HG03460 (cell line): ENCODE results near the gene APBA1.
"Not testable (repeated sequence)": the region's sequence is repeated elsewhere in the genome, so short reads cannot be mapped to it uniquely, and the experiment has no call there.

Source experiments
- ATAC-seq: cut with Tn5 transposase; IDR thresholded peaks from one replicate; pipeline ENCODE4 v1.9.1; 2021; ENCODE audit not compliant: unreplicated experiment

Gene APBA1

DNA sequence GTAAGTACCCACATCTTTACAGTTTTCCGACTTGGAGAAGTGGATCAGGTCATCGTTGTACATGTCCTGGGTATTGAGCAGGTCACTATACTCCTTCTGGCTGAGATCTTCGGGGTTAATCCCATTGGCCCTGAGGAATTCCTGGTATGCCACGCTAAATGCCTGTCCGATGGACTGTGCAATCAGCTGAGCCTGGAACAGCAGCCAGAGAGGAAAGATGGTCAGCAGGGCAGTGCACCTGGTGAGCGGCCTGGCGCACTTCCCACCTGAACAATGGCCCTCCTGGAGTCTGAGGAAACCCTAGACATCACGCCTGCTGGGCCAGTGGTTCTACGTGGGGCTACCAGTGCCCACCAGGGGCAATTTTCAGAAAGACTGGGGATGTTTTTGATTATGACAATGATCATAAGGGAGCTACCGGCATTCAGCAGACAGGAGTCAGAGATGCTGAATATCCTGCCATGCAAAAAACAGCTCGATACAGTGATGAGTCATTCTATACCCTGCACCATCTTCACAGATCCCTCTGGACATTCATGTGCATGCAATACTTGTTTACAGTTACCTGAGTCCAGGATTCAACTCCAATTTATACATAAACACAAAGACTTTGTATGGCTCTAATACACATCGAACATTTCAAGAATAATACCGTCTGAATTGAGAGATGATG is 219.9 kb downstream of the APBA1 start:
- no peak for ATAC-seq

DNA sequence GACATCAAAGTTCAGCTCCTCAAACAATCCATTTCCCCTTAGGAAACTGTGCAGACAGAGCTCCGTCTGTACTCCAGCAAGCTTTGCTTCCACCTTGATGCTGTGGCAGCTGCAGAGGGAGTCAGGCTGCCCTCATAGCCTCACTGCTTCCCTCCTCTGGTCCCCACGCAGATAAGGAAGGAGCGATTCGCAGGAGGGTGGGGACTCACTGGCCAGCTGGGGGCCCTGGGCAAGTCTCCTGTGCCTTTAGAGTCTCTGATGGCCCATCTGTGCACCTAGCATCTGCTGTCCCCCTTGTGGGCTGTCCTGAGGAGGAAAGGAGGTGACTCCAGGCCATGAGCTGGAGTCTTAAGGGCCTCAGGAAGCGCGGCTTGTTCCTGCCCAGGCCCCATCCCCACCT is 225.7 kb downstream of the APBA1 start:
- no peak for ATAC-seq

DNA sequence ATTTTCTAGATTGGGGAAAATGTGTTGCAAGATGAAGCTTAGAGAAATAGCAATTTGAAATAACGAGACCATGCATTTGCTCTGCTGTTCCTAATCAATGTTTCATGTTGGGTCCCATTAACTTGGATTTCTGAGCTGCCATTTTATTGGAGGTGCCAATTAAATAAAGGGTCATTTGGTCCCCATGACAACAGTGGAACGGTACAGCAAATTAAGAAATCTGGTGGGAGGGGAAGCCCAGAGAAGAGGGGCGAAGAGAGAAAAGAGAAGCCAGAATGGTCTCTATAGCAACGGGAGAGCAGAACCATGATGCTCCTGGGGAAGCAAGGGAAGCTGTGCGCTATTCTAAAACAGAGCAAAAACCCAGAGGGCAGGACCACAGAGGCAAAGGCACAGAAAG is 226.9 kb downstream of the APBA1 start:
- ATAC-seq: no peak

DNA sequence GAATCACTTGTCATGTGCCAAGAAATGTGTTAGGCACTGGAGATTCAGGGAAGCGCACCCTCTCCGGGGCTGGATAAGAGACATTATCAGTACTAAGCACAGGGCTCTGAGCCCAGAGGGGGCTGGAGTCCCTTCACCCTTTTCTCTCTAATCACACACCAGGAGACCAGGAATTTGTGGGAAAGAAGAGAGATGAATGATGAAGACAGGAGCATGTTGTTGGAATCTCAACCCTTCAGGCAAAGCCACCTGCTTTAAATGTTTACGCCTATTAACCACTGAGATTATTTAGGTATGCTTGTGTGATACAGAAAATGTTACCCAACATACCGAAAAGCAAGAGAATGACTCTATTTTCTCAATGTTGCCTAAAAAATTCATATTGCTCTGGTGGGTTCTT is 227.4 kb downstream of the APBA1 start:
- ATAC-seq: no peak

DNA sequence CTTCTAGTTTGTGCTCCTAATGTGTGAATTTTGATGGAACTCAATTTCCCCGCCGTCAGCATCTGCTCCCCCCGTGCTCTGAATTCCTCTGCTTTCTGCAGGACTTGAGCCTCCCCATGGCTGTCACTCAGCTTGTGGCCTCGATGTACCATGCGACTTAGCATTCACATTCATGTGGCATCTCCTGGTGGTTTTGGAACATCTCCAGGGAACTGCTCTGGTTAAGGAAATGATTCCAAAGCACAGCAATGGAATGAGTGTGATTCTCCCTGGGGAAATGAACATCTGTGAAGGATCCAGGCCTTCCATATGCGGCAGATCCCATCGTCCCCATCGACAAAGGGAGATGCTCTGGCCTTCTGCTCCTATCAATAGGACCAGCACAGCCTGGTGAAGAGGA is 228.2 kb downstream of the APBA1 start:
- no peak for ATAC-seq

DNA sequence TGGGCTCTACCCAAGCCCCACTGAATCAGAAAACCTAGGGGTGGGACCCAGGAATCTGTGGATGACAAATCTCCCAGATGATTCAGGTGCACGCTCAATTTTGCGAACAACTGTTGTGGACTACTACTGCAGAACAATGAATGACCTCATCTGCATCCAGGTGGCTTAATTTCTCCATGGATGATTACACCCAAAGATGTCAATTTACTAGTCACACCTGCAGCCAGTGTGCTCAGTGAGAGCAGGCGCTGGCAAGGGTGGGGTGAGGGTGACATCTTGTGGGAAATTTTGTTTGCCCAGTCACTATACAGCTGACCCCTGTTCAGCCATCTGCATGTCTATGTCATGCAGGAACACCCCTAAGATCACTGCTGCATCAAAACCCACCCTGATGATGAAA is 229.0 kb downstream of the APBA1 start:
- ATAC-seq: no peak

DNA sequence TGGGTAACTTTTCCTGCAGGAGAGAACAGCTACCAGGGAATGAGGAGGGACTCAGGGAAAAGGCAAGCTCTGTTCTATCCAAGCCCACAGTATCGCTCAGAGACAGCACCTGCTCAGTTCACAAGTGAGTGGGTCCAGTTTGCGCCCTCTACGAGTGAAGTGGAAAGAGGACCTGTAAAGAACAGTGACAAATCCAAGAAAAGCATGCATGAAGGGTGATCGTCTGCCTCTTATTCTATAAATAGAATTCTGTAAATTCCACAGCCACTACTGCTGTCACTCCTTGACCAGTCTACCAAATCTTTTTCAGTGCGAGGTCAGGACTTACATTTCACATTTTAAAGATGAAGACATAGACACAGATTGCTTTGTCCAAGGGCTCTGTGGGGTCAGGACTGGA is 229.7 kb downstream of the APBA1 start:
- no peak for ATAC-seq

DNA sequence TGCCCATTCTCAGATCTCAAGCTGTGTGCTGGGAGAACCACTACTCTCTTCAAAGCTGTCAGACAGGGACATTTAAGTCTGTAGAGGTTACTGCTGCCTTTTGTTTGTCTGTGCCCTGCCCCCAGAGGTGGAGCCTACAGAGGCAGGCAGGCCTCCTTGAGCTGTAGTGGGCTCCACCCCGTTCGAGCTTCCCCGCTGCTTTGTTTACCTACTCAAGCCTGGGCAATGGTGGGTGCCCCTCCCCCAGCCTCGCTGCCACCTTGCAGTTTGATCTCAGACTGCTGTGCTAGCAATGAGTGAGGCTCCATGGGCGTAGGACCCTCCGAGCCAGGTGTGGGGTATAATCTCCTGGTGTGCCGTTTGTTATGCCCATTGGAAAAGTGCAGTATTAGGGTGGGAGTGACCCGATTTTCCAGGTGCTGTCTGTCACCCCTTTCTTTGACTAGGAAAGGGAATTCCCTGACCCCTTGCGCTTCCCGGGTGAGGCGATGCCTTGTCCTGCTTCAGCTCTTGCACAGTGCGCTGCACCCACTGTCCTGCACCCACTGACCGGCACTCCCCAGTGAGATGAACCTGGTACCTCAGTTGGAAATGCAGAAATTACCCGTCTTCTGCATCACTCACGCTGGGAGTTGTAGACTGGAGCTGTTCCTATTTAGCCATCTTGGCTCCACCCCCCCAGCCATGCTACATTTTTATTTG is 231.8 kb downstream of the APBA1 start:
- not testable (repeated sequence) for ATAC-seq

DNA sequence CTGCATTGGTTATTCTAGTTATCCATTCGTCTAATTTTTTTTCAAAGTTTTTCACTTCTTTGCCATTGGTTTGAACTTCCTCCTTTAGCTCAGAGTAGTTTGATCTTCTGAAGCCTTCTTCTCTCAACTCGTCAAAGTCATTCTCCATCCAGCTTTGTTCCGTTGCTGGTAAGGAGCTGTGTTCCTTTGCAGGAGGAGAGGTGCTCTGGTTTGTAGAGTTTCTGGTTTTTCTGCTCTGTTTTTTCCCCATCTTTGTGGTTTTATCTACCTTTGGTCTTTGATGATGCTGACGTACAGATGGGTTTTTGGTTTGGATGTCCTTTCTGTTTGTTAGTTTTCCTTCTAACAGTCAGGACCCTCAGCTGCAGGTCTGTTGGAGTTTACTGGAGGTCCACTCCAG is 232.5 kb downstream of the APBA1 start:
- ATAC-seq: not testable (repeated sequence)

DNA sequence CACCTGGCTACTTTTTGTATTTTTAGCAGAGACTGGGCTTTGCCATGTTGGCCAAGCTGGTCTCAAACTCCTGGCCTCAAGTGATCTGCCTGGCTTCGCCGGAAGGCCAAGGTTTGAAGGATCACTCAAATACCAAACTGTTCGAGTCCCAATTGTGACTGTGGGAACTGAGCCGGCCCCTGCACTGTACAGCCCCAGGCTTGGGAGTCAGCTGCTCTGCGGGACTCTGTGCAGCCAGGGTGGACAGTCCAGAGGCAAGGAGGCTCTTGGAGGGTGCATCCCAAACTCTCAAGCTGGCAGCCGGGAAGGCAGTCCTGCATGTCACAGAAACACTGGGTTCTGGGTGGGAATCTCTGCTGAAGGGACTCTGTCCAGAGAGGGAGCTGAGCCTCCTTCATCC is 238.2 kb downstream of the APBA1 start:
- ATAC-seq: no peak

DNA sequence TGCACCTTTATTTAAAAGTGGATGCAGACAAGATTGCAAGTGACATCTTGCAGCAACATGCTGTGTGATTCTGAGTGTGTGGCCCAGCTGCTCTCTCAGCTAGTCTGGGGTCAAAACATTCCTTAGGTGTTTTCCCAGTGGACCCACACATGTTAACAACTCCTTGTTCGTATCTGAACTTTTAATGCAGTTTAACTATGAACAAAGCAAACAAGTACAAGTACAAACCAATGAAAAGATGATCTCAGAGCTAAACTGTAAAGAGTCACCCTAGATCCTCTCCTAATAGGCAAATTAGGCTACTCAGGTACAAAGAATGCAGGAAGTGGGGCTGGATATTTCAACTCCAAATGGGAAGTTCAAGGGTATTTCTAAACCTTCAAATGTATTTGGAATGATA is 238.8 kb downstream of the APBA1 start:
- no peak for ATAC-seq

DNA sequence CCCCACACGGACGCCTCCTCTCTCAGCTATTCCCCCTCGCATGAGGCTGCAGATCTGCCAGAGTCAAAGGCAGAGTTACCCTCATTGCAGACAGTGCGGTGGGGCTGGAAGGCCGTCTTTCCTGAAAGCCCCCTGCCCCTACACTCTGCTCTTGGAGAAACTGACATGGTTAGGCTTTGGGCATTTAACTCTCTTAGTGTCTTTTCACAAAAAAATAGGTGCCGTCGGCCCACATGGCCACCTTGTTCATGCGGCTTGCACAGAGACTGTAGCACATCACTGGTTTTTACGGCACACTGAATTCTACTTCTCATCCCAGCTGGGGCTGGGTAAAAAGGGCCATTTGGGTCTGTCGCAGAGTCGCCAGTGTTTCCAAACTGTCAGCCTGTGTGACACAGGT is 239.5 kb downstream of the APBA1 start:
- ATAC-seq: no peak

DNA sequence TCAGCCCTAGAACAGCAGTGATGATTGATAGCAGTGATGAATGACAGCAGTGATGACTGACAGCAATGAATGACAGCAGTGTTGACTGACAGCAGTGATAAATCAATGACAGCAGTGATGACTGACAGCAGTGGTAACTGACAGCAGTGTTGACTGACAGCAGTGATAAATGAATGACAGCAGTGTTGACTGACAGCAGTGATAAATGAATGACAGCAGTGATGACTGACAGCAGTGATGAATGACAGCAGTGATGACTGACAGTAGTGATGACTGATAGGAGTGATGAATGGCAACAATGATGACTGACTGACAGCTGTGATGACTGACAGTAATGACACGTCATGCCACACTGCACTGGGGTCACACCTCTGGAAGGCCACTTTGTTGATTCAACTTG is 240.4 kb downstream of the APBA1 start:
- ATAC-seq: no peak

DNA sequence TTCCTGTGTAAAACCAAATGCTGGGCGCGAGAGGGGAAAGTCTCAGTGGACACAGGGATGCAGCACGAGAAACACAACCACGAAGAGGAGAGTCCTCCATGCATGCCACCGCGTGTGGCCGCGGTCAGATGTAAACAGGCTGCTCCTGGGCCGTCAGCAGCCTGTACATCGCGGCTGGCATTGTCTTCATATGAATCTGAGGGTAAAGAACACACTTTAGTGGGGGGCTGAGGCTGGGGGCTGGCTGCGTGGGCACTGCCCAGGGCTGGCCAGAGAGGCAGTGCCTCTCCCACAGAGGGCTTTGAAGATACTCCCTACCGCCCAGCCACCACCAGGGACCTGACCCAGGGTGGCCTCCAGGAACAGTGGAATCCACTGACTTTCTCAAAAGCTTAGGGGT is 241.0 kb downstream of the APBA1 start:
- ATAC-seq: no peak

DNA sequence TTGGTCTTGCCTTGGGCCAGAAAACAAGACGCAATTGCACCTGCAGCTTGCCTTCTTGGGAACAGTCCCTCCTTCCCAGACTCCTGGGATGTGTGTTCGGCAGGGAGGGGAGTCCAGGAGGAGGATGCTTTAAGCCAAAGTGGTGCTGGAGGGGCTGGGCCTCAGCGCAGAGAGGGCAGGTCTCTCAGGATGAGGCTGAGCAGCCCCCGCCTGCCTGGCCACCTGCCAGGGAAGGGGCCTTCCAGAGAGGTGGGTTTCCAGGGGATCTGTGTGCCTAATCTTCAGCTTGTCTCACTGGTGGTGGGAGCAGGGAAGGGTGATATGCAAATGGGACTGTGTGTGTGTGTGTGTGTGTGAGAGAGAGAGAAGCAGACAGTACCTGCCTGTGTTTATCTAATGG is 242.0 kb downstream of the APBA1 start:
- ATAC-seq: no peak

DNA sequence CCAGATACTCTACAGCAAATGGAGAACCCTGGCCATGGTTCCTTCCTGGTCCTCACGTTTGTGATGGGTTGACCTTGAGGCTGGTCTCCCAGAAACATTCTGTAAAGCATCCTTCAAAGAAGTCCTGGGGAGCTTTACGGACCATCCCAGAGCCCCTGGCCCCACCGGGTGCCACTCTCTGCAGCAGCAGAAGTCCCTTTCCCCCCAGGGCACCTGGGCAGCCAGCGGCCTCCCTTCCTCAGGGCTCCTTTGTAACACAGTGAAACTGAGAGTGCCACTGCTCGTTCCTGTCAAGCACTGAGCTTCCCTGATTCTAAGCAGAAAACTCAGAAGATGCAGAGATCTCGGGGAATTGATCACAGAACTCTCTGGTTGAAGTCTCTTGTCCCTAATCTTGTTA is 242.9 kb downstream of the APBA1 start:
- ATAC-seq: no peak

DNA sequence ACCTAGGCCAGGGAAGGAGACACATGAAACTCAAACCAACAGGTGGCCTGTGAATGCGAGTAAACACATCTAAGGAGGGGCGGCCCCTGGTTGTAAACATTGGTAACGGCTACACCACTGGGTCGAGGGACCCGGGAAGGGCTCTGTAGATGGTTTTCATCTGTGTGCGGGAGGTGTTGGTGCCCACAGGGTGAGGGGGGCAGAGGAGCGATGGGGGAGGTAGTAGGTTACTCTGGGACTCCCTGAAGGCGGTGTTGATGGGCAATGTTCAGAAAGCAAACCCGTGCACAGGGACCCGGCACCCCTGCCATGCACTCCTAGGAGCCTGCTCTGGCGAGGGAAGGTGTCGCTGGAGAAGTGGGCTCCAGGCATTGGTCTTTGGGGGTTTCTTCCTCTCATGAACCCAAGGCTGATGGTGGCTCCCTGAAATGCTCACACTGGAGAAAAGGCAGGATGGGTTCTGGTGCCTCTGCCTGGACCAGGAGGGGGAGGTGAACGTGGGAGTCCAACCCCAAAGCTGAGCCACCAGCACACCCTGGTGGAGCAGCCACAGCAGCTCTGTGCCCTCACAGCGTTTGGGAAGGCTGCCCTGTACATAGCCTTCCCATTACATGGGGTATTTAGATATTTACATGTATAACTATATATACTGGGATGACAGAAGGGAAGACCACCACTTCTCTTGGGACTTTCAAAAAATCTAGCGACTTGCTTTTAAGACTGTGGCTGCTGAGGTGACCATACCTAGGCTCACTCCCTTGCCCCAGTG is 244.0 kb downstream of the APBA1 start:
- no peak for ATAC-seq

DNA sequence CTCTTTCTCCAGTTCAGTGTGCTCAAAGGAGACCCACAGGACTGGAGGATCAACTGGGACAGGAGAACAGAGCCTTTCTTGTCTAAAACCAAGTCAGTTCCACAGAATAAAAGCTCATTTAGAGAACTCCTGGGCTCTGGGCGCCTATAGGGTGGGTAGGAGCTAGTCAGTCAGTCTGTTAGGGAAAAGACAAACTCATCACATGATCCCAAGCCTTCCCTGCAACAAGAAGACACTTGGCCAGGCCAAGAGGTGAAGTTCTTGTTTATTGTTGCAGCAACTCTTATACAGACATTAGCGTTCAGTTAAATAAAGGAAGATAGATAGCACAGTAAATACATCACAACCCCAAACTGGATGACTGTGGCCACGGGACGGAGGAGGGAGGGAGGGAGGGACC is 244.9 kb downstream of the APBA1 start:
- no peak for ATAC-seq

DNA sequence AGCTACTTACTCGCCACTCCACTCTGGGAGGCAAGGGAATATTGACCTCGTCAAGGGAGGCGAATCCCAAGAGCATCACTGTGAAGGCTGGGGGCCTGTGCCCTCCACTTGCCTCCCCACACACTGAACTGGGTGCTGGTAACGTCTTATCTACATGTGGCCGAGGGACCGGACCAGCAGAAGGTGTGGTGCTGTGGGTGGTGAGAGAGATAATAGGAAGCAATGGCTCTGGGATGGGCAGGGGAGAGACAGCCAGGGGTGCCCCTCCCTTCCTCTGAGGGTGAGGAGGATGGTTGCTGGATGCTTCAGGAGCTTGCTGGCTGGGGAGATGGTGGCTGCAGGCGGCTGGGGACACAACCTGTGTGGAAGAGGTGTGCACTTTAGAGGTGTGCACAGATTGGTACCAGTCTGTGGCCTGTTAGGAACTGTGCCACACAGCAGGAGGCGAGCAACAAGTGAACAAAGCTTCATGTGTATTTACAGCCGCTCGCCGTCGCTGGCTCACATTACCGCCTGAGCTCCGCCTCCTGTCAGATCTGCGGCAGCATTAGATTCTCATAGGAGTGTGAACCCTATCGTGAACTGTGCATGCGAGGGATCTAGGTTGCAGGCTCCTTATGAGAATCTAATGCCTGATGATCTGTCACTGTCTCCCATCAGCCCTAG is 246.9 kb downstream of the APBA1 start:
- ATAC-seq: no peak

DNA sequence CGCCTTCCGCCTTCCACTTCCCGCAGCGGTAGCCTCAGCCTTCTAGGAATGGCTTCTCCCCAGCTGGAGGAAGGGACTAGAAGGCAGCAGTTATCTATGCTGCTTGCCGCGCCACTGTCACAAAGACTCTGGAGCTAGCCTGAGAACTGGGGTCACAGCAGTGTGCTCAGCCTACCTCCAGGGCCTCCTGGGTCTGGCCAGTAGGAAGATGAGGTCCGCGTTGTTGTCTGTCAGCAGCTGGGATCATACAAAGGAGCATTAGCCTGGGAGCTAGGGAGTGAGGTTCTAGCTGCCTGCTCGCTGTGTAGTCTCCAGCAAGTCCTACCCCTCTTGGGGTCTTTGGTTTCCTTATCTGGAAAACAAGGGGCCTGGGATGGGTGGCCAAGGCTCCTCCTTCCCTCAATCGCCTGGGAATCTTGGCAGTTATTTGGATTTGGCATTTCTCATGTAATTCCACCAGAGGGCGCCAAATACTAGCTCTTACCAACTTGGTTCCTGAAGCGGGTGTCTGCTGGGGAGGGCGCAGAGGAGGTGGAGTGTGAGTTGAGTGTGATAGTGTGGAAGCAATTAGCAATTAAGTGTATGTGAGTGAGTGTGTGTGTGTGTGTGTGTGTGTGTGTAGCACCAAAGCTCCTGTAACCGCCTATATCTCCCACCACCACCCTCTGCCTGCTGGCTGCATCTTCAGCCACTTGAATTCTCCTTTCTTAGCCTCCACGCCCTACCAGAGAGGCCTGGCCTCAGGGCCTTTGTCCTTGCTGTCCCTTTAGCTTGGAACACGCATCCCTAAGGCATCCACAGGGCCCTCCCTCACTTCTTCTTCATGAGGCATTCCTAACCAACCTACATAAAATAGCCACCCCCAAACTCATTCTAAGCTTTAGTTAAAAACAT is 250.0 kb downstream of the APBA1 start:
- no peak for ATAC-seq
